K562 (cell line): Measurements from ENCODE around the gene CTNNBL1. TPM values are rescaled to one million over a fixed set of nuclear protein-coding genes. Genes with fewer than 3 reads are reported as not detected.

ENCODE experiments used
- DPF2 ChIP-seq: fragments of 450-650 bp; IDR thresholded peaks from 2 replicates; pipeline ENCODE4 v1.6.1; 2016
- ESRRB ChIP-seq: fragments of 250-450 bp; sonication (Bioruptor Pico); IDR thresholded peaks from 2 replicates; pipeline ENCODE4 v1.5.0; 2020; ENCODE audit warnings: mild to moderate bottlenecking, moderate library complexity, borderline replicate concordance
- MEIS2 ChIP-seq: fragments of 450-650 bp; IDR thresholded peaks from 2 replicates; pipeline ENCODE4 v1.6.1; 2014; ENCODE audit warnings: mild to moderate bottlenecking; ENCODE audit not compliant: partially characterized antibody
- PBX2 ChIP-seq, 2 experiments: IDR thresholded peaks in 1 of 2; conservative IDR thresholded peaks in 1 of 2; 2 replicates each; pipeline ENCODE4 v1.6.1; 2016; ENCODE audit warnings: low read depth in 2 of 2, mild to moderate bottlenecking in 1 of 2, missing compliant biosample characterization in 1 of 2, missing genetic modification characterization in 1 of 2, moderate library complexity in 1 of 2
- PCBP1 ChIP-seq: fragments of 200-400 bp; formaldehyde crosslinking; IDR thresholded peaks from 2 replicates; pipeline ENCODE4 v1.6.1; 2018; ENCODE audit warnings: mild to moderate bottlenecking, low read depth, low read length; ENCODE audit not compliant: poor library complexity, severe bottlenecking
- RCOR1 ChIP-seq, 2 experiments: IDR thresholded peaks; 2 replicates each; pipeline ENCODE4 v1.6.1; 2012; ENCODE audit warnings: low read depth in 2 of 2, low read length in 2 of 2, borderline replicate concordance in 1 of 2, improper control_type of control experiment in 1 of 2
- TBP ChIP-seq: optimal IDR thresholded peaks from 2 replicates; pipeline ENCODE3; 2011; ENCODE audit warnings: low read depth, low read length, improper control_type of control experiment
- ZNF274 ChIP-seq: IDR thresholded peaks from 2 replicates; pipeline ENCODE4 v1.6.1; 2011; ENCODE audit warnings: low read depth, mild to moderate bottlenecking, low read length, moderate library complexity, borderline replicate concordance
- polyA plus RNA-seq, 8 experiments: library from polyadenylated mRNA; depleted of rRNA in 4 of 8; stranded (reverse) in 5 of 8; unstranded in 3 of 8; fragments of >200 nt; fragmentation: Nextera tagmentation in 2 of 8; fragmentation: Illumina TruSeq in 1 of 8; extraction: Ambion mirVana in 2 of 8; extraction: Trizol in 1 of 8; gene quantifications; 2 replicates each; pipeline versions ENCODE4 v1.2.1 to v1.2.3, GENCODE V29; 2011 to 2014; ENCODE audit warnings: inconsistent platforms in 1 of 8, missing spikeins in 1 of 8
- total RNA-seq, 7 experiments: library from RNA; depleted of rRNA in 6 of 7; stranded (reverse); fragments of >200 nt in 6 of 7; fragmentation: Illumina TruSeq in 2 of 7; extraction: Trizol in 2 of 7; gene quantifications; 2 replicates each; pipeline versions ENCODE4 v1.2.1 to v1.2.3, GENCODE V29; 2011 to 2021; ENCODE audit warnings: low replicate concordance in 1 of 7
- TF ChIP-seq, protein P1 (sequence below): fragments of 250-450 bp; sonication (Bioruptor Pico); IDR thresholded peaks from 2 replicates; pipeline ENCODE4 v1.9.0; 2021; ENCODE audit warnings: mild to moderate bottlenecking, inconsistent platforms

Gene CTNNBL1
- total and polyA plus RNA-seq, 9 of the 15 experiments (the other 6 are each of a cell fraction or from before 2014, with no cell fraction given), result 32.4 to 85.6 (median 43.6) TPM

GRCh38 chr20:37744347-37744746 is 50.5 kb downstream of the CTNNBL1 start (continued):
- TF ChIP-seq PBX2 (CRISPR knock-in tag; IDR thresholded peaks at IDR 0.05; ENCODE audit: low read depth) (no peak), PBX2 (tag; conservative IDR thresholded peaks at IDR 0.05; ENCODE audit: low read depth) (0 out of 2 replicates have a peak, but pooled peaks have one; percentile 20), ZNF274 (no peak), PCBP1 (no peak), RCOR1 (IDR thresholded peaks at IDR 0.05; ENCODE audit: borderline replicate concordance in 1 of 2, low read depth in 2 of 2, low read length in 2 of 2) (peak in 1 of 2 experiments; percentile 75; a peak in 2 of 4 replicates), ESRRB (CRISPR knock-in tag) (no peak), MEIS2 (peak; percentile 66), DPF2 (no peak), TBP (no peak)
- TF ChIP-seq, protein P1, sequence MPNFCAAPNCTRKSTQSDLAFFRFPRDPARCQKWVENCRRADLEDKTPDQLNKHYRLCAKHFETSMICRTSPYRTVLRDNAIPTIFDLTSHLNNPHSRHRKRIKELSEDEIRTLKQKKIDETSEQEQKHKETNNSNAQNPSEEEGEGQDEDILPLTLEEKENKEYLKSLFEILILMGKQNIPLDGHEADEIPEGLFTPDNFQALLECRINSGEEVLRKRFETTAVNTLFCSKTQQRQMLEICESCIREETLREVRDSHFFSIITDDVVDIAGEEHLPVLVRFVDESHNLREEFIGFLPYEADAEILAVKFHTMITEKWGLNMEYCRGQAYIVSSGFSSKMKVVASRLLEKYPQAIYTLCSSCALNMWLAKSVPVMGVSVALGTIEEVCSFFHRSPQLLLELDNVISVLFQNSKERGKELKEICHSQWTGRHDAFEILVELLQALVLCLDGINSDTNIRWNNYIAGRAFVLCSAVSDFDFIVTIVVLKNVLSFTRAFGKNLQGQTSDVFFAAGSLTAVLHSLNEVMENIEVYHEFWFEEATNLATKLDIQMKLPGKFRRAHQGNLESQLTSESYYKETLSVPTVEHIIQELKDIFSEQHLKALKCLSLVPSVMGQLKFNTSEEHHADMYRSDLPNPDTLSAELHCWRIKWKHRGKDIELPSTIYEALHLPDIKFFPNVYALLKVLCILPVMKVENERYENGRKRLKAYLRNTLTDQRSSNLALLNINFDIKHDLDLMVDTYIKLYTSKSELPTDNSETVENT (CRISPR knock-in tag), result no peak
